K562 (cell line): ENCODE measurements around the gene TUBD1. TPM values are rescaled to one million over a fixed set of nuclear protein-coding genes. Genes with fewer than 3 reads are reported as not detected.

ENCODE experiments used
- CBX2 ChIP-seq: fragments of 200-600 bp; sonication (generic); IDR thresholded peaks from one replicate; pipeline ENCODE4 v1.6.1; 2012; ENCODE audit warnings: mild to moderate bottlenecking, low read length, inconsistent platforms; ENCODE audit not compliant: insufficient read depth, poor library complexity, severe bottlenecking
- CCAR2 ChIP-seq: fragments of 200-400 bp; formaldehyde crosslinking; IDR thresholded peaks from 2 replicates; pipeline ENCODE4 v1.6.1; 2017; ENCODE audit warnings: mild to moderate bottlenecking, low read depth, low read length
- CEBPZ ChIP-seq: fragments of 150-350 bp; IDR thresholded peaks from 2 replicates; pipeline ENCODE4 v1.6.1; 2014; ENCODE audit warnings: low read depth, mild to moderate bottlenecking, low read length, borderline replicate concordance
- DPF2 ChIP-seq: fragments of 450-650 bp; IDR thresholded peaks from 2 replicates; pipeline ENCODE4 v1.6.1; 2016
- HNRNPK ChIP-seq: fragments of 200-400 bp; formaldehyde crosslinking; IDR thresholded peaks from one replicate; pipeline ENCODE4 v1.6.1; 2018; ENCODE audit warnings: mild to moderate bottlenecking, low read depth, low read length; ENCODE audit not compliant: poor library complexity, severe bottlenecking
- MBD1 ChIP-seq: fragments of 250-450 bp; sonication (Bioruptor Pico); IDR thresholded peaks from 2 replicates; pipeline ENCODE4 v1.8.0; 2022; ENCODE audit warnings: inconsistent platforms
- SAP30 ChIP-seq: fragments of 200-600 bp; sonication (generic); IDR thresholded peaks from 2 replicates; pipeline ENCODE4 v1.6.1; 2012; ENCODE audit warnings: borderline replicate concordance, low read depth, mild to moderate bottlenecking, moderate library complexity, low read length, control low read depth, inconsistent platforms; ENCODE audit not compliant: insufficient read depth, poor library complexity, severe bottlenecking
- TEAD2 ChIP-seq: fragments of 450-650 bp; IDR thresholded peaks from 2 replicates; pipeline ENCODE4 v1.6.1; 2016; ENCODE audit warnings: missing genetic modification characterization, control low read depth, missing compliant biosample characterization
- ZBTB11 ChIP-seq, 3 experiments: fragments of 200-800 bp in 1 of 3; fragments of 250-450 bp in 1 of 3; fragments of 450-650 bp in 1 of 3; sonication (Bioruptor Pico) in 1 of 3; sonication (Bioruptor generic) in 1 of 3; formaldehyde crosslinking in 1 of 3; IDR thresholded peaks; 2 replicates each; pipeline versions ENCODE4 v1.6.1 to v1.8.0; 2016 to 2022; ENCODE audit warnings: mild to moderate bottlenecking in 2 of 3, missing genetic modification characterization in 2 of 3, missing compliant biosample characterization in 1 of 3, moderate library complexity in 1 of 3
- ZNF232 ChIP-seq: sonication (generic); formaldehyde crosslinking; IDR thresholded peaks from 2 replicates; pipeline ENCODE4 v1.8.0; 2022; ENCODE audit warnings: mild to moderate bottlenecking, missing genetic modification reagents
- ZNF639 ChIP-seq, 2 experiments: fragments of 200-800 bp in 1 of 2; sonication (Bioruptor generic) in 1 of 2; sonication (generic) in 1 of 2; formaldehyde crosslinking in 1 of 2; IDR thresholded peaks in 1 of 2; conservative IDR thresholded peaks in 1 of 2; 2 replicates each; pipeline versions ENCODE4 v1.5.0 to v1.6.1; 2016 to 2020; ENCODE audit warnings: missing compliant biosample characterization in 1 of 2, missing genetic modification characterization in 1 of 2, missing genetic modification reagents in 1 of 2
- ZNF76 ChIP-seq: fragments of 250-450 bp; sonication (Bioruptor Pico); IDR thresholded peaks from 2 replicates; pipeline ENCODE4 v1.4.0; 2020; ENCODE audit warnings: mild to moderate bottlenecking, moderate library complexity, borderline replicate concordance
- polyA plus RNA-seq, 8 experiments: library from polyadenylated mRNA; depleted of rRNA in 4 of 8; stranded (reverse) in 5 of 8; unstranded in 3 of 8; fragments of >200 nt; fragmentation: Nextera tagmentation in 2 of 8; fragmentation: Illumina TruSeq in 1 of 8; extraction: Ambion mirVana in 2 of 8; extraction: Trizol in 1 of 8; gene quantifications; 2 replicates each; pipeline versions ENCODE4 v1.2.1 to v1.2.3, GENCODE V29; 2011 to 2014; ENCODE audit warnings: inconsistent platforms in 1 of 8, missing spikeins in 1 of 8
- total RNA-seq, 7 experiments: library from RNA; depleted of rRNA in 6 of 7; stranded (reverse); fragments of >200 nt in 6 of 7; fragmentation: Illumina TruSeq in 2 of 7; extraction: Trizol in 2 of 7; gene quantifications; 2 replicates each; pipeline versions ENCODE4 v1.2.1 to v1.2.3, GENCODE V29; 2011 to 2021; ENCODE audit warnings: low replicate concordance in 1 of 7

TUBD1 gene
- total and polyA plus RNA-seq, 9 of the 15 experiments (the other 6 are each of a cell fraction or from before 2014, with no cell fraction given), result 10.8 to 35.3 (median 17.9) TPM

GRCh38 chr17:59838052-59838916, 54.5 kb downstream of the TUBD1 start (continued):
- TF ChIP-seq CBX2 (no peak), SAP30 (no peak), CEBPZ (no peak), CCAR2 (no peak), HNRNPK (no peak), ZNF232 (no peak), MBD1 (CRISPR knock-in tag) (no peak), TEAD2 (tag) (no peak), ZNF639 (CRISPR knock-in tag; conservative IDR thresholded peaks at IDR 0.05 in 1 of 2, IDR thresholded peaks at IDR 0.05 in 1 of 2) (no peak), ZBTB11 (CRISPR knock-in tag; IDR thresholded peaks at IDR 0.05) (peak in 2 of 3 experiments; percentile 7 to 91; a peak in 2 of 6 replicates), ZNF76 (CRISPR knock-in tag) (no peak), DPF2 (no peak)
